ENCODE data around the gene SNX8. TPM values are rescaled to one million over a fixed set of nuclear protein-coding genes. Genes with fewer than 3 reads are reported as not detected.

Gene SNX8
- total RNA-seq, 1 experiment from 2014 or later = 40.6 TPM

- no peak for DNase-seq
These were observed 55.4 kb downstream of the SNX8 start for GRCh38 chr7:2258661-2259365.

More at GRCh38 chr7:2258661-2259365, 55.4 kb downstream of the SNX8 start:
- no peak overlapping the region for H4K91ac ChIP-seq (ENCODE audit: insufficient read length, low read depth, low read length)
- TF ChIP-seq CTCF (conservative IDR thresholded peaks at IDR 0.05) = no peak
- H3K36me3 Mint-ChIP-seq (ENCODE audit: insufficient read depth in 1 of 3, low read depth in 3 of 3) = peaks cover 8 to 47% (median 23%) of the 10 kb centered on the region in 3 experiments; a peak in 6 of 7 replicates
- no peak overlapping the region for H3K4ac ChIP-seq (ENCODE audit: low read depth, low read length)
- no peak overlapping the region for H3K18ac ChIP-seq (ENCODE audit: insufficient read length, low read depth, low read length)
- H2BK120ac ChIP-seq (ENCODE audit: low read depth, low read length, poor library complexity, severe bottlenecking) = no peak overlapping the region
- no peak overlapping the region for H2BK15ac ChIP-seq (ENCODE audit: low read depth, low read length)
- H3K14ac ChIP-seq (ENCODE audit: insufficient read depth, low read length) = no peak overlapping the region
- H3K79me2 ChIP-seq (ENCODE audit: insufficient read depth, low read length) = no peaks in the 10 kb centered on the region
- no peak overlapping the region for H2BK12ac ChIP-seq (ENCODE audit: insufficient read length, low read depth, low read length)
- H3K9me3 Mint-ChIP-seq = no peaks in the 10 kb centered on the region
- no peak overlapping the region for H3K9ac ChIP-seq (ENCODE audit: extremely low read depth, insufficient read length, low read length)
- no peak overlapping the region for H4K5ac ChIP-seq (ENCODE audit: insufficient read length, low read depth, low read length)
- no peak overlapping the region for H2BK20ac ChIP-seq (ENCODE audit: low read depth, low read length, poor library complexity, severe bottlenecking)
- H4K8ac ChIP-seq (replicated peaks; ENCODE audit: insufficient read length, low read depth, low read length) = no peak overlapping the region
- H3K27ac Mint-ChIP-seq = peak overlapping the region in 2 of 3 experiments; percentile 75 to 95; a peak in 3 of 7 replicates
- no peak overlapping the region for H2BK5ac ChIP-seq (ENCODE audit: insufficient read length, low read length)
- WGBS (ENCODE audit: extremely low coverage, insufficient read length, low lambda C conversion rate) = no CpG with 5 or more reads among the region's 34 CpGs
- no peak overlapping the region for H3K4me2 ChIP-seq (ENCODE audit: insufficient read depth, insufficient read length, low read length)
- no peaks in the 10 kb centered on the region for H3K4me1 Mint-ChIP-seq
- H3K4me1 ChIP-seq (ENCODE audit: insufficient read depth, low read length) = no peaks in the 10 kb centered on the region
- no peaks in the 10 kb centered on the region for H3K27me3 ChIP-seq (ENCODE audit: insufficient read depth, low read length)
- H2AK5ac ChIP-seq (ENCODE audit: insufficient read length, low read length) = no peak overlapping the region
- H3K79me1 ChIP-seq (ENCODE audit: insufficient read depth, low read depth, low read length, poor library complexity, severe bottlenecking) = no peaks in the 10 kb centered on the region
- no peak overlapping the region for H3K4me3 Mint-ChIP-seq
- no peak overlapping the region for H3T11ph ChIP-seq (ENCODE audit: low read length)
- no peak overlapping the region for H3K56ac ChIP-seq (ENCODE audit: insufficient read length, low read depth, low read length)
- H3K9me3 ChIP-seq (ENCODE audit: control insufficient read depth, low read depth, low read length) = no peaks in the 10 kb centered on the region
- no peak overlapping the region for H3K27ac ChIP-seq (ENCODE audit: insufficient read length, low read depth, low read length)
- H2AFZ ChIP-seq (ENCODE audit: low read length) = no peak overlapping the region
- no peak overlapping the region for H3K23ac ChIP-seq (ENCODE audit: insufficient read length, low read depth, low read length)
- no peaks in the 10 kb centered on the region for H4K20me1 ChIP-seq (ENCODE audit: control insufficient read depth, insufficient read depth, insufficient read length)
- H3K23me2 ChIP-seq (ENCODE audit: insufficient read length, low read depth, low read length, poor library complexity, severe bottlenecking) = no peaks in the 10 kb centered on the region
- no peaks in the 10 kb centered on the region for H3K27me3 Mint-ChIP-seq (ENCODE audit: low read depth)

Measured in H9 (cell line).